ENCODE results near the gene SH2D6.
"Not testable (repeated sequence)": the region's sequence is repeated elsewhere in the genome, so short reads cannot be mapped to it uniquely, and the experiment has no call there.

SH2D6 gene

DNA sequence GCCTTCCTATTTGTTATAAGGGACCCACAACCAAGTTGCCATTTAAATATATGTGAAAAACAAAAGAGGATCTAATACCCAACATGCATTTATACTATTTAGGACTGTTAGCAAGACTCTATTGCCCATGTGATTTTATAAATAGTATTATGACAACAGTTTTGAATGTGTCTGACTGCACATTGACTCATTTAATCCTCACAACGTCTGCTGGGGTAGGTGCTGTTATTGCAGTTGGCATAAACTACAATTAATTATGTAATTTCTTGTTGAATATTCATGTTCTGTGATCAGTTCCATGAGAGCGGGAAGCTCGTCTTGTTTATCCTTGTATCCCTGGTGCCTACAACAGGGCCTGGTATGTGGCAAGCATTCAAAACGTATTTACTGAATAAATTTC, 53.7 kb downstream of the SH2D6 start:
- DNase-seq = no peak

GRCh38 chr2:85475799-85476490, 57.4 kb downstream of the SH2D6 start:
- DNase-seq = no peak

DNA sequence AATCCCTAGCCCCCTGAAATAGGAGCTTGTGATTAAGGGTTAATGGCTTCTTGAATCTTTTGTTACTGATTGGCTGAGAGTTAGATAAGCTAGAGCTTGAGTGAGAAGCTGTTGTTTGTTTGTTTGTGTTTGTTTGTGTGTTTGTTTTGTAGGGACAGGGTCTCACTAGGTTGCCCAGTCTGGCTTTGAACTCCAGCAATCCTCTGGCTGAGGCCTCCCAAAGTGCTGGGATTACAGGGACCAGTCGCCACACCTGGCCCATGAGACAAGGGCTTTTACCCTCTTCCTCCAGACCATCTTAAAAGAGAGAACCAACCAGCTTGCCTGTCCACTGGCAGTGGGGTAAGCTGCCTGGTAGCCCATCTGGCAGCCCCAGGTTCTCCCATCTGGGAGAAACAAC, 58.1 kb downstream of the SH2D6 start:
- no peak for DNase-seq

DNA sequence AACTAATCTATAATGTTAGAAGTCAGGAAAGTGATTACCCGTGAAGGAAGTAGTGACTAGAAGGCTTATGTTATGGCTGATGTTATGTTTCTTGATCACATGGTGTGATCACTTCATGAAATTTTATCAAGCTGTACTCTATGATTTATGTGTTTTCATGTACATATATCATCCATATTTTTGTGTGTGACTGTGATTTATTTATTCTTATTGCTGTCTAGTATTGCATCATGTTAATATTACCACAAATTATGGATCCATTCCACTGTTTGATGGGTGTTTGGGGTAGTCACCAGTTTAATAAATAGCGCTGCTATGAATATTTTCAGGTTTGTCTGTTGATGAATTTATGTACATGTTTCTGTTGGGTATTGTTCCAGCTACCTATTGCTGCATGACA, 59.4 kb downstream of the SH2D6 start:
- no peak for DNase-seq

DNA sequence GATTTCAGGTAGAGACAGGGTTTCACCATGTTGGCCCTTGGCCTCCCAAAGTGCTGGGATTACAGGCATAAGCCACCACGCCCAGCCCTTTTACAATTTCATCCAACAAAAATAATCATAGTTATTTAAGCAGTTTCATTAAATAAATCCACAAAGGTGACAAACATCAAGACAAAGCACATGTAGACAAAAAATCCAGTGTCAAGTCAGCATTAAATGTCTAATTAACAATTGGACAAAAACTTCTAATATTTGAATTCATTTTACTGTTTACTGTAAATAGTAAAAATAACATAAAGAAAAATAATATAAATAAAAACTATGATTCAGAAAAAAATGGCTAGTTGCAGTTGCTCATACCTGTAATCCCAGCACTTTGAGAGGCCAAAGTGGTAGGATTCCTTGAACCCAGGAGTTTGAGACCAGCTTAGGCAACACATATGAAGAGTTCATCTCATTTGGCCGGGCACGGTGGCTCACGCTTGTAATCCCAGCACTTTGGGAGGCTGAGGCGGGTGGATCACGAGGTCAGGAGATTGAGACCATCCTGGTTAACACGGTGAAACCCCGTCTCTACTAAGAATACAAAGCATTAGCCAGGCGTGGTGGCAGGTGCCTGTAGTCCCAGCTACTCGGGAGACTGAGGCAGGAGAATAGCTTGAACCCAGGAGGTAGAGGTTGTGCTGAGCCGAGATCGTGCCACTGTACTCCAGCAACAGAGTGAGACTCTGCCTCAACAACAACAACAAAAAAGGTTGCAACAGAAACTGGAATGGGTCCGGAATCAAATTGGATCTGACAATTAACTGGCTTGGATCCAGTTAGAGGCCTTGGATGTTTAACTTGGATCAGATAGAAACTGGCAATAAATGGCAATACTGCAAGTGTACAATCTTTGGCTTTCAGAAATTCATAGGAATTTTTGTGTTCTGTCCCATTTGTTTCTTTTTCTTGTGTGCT, 63.6 kb downstream of the SH2D6 start:
- DNase-seq = no peak

- DNase-seq = not testable (repeated sequence)
Observed at GRCh38 chr2:85484615-85485014, 66.1 kb downstream of the SH2D6 start.

DNA sequence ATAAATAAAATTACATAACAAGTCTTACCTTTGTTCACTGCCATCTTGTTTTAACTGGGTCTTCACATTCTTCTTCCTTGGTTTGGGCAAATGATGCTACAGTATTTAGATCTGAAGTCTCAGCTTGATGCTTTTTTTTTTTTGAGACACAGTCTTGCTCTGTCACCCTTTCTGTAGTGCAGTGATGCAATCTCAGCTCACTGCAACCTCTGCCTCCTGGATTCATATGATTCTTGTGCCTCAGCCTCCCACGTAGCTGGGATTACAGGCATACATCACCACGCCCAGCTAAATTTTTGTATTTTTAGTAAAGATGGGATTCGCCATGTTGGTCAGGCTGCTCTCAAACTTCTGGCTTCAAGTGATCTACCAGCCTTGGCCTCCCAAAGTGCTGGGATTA, 67.3 kb downstream of the SH2D6 start:
- no peak for DNase-seq

All from NCI-H524 (cell line).